ENCODE data around the gene RRAGC. TPM values are rescaled to one million over a fixed set of nuclear protein-coding genes. Genes with fewer than 3 reads are reported as not detected.

RRAGC gene
- total RNA-seq, 1 donor from 2014 or later, result 32.7 TPM

- ATAC-seq, result no peak
- H3K27ac ChIP-seq, result no peak overlapping the region
- DNase-seq, result no peak
- H3K4me3 ChIP-seq, result no peak overlapping the region
- peaks cover 54% of the 10 kb centered on the region for H3K27me3 ChIP-seq
- intact Hi-C loops (cut with DNase I), result loop anchor here (10.0 kb wide), 1 partner anchor 215 kb away; no protein-coding TSS in a partner anchor
- H3K9me3 ChIP-seq, result no peaks in the 10 kb centered on the region
- TF ChIP-seq CTCF (IDR thresholded peaks at IDR 0.05), result no peak
- H3K4me1 ChIP-seq, result peaks cover 11% of the 10 kb centered on the region
- H3K36me3 ChIP-seq, result no peaks in the 10 kb centered on the region
Measured at GRCh38 chr1:38819516-38819915, 40.1 kb downstream of the RRAGC start.

- Histone ChIP-seq H3K4me3 (no peak overlapping the region), H3K4me1 (peaks cover 11% of the 10 kb centered on the region), H3K9me3 (no peaks in the 10 kb centered on the region), H3K36me3 (no peaks in the 10 kb centered on the region), H3K27me3 (peaks cover 58% of the 10 kb centered on the region), H3K27ac (no peak overlapping the region)
- ATAC-seq, result no peak
- intact Hi-C loops (cut with DNase I), result loop anchor here (10.0 kb wide), 1 partner anchor 214 kb away; no protein-coding TSS in a partner anchor
- TF ChIP-seq CTCF (IDR thresholded peaks at IDR 0.05), result no peak
- no peak for DNase-seq
Measured at GRCh38 chr1:38819040-38819439, 40.5 kb downstream of the RRAGC start.

- H3K4me1 ChIP-seq, result peaks cover 11% of the 10 kb centered on the region
- peak overlapping the region; percentile 36 for H3K4me3 ChIP-seq
- peaks cover 65% of the 10 kb centered on the region for H3K27me3 ChIP-seq
- intact Hi-C loops (cut with DNase I), result loop anchor here (10.0 kb wide), 1 partner anchor 214 kb away; no protein-coding TSS in a partner anchor
- TF ChIP-seq CTCF (IDR thresholded peaks at IDR 0.05), result peak; percentile 78
- ATAC-seq (peak; percentile 80), DNase-seq (no peak)
- no peaks in the 10 kb centered on the region for H3K36me3 ChIP-seq
- no peaks in the 10 kb centered on the region for H3K9me3 ChIP-seq
- H3K27ac ChIP-seq, result no peak overlapping the region
Measured at GRCh38 chr1:38818175-38818976, 41.2 kb downstream of the RRAGC start.

- peaks cover 65% of the 10 kb centered on the region for H3K27me3 ChIP-seq
- intact Hi-C loops (cut with DNase I), result loop anchor here (10.0 kb wide), 1 partner anchor 213 kb away; no protein-coding TSS in a partner anchor
- peak; percentile 28 for ATAC-seq
- H3K9me3 ChIP-seq, result no peaks in the 10 kb centered on the region
- no peak overlapping the region for H3K27ac ChIP-seq
- H3K36me3 ChIP-seq, result no peaks in the 10 kb centered on the region
- DNase-seq, result no peak
- H3K4me3 ChIP-seq, result peak overlapping the region; percentile 36
- no peak for TF ChIP-seq CTCF (IDR thresholded peaks at IDR 0.05)
- H3K4me1 ChIP-seq, result peaks cover 11% of the 10 kb centered on the region
Measured at GRCh38 chr1:38817267-38818174, 42.1 kb downstream of the RRAGC start.

GRCh38 chr1:38815903-38816627 is 43.5 kb downstream of the RRAGC start:
- no peak for DNase-seq

More at GRCh38 chr1:38815903-38816627, 43.5 kb downstream of the RRAGC start:
- no peak overlapping the region for H3K4me3 ChIP-seq
- intact Hi-C loops (cut with DNase I), result loop anchor here (10.0 kb wide), 1 partner anchor 211 kb away; no protein-coding TSS in a partner anchor
- no peak for ATAC-seq
- H3K4me1 ChIP-seq, result peaks cover 11% of the 10 kb centered on the region
- TF ChIP-seq CTCF (IDR thresholded peaks at IDR 0.05), result no peak
- no peak overlapping the region for H3K27ac ChIP-seq
- H3K36me3 ChIP-seq, result no peaks in the 10 kb centered on the region
- H3K27me3 ChIP-seq, result peaks cover 65% of the 10 kb centered on the region
- H3K9me3 ChIP-seq, result no peaks in the 10 kb centered on the region
